HL-60 (cell line): ENCODE measurements around the gene TMEM140.

Experiments
- DNase-seq, 2 experiments: peaks; one replicate each; pipeline ENCODE4 v3.0.0-alpha.2; 2010 to 2020; ENCODE audit warnings: low read depth in 1 of 2, low spot score in 1 of 2
- H3K27ac ChIP-seq: fragments of 250-450 bp; sonication (Bioruptor Pico); replicated peaks from 2 replicates; pipeline ENCODE4 v1.5.1; 2020; ENCODE audit warnings: mild to moderate bottlenecking, moderate library complexity
- H3K27me3 ChIP-seq: fragments of 250-450 bp; sonication (Bioruptor Pico); 2 replicates; pipeline ENCODE4 v1.5.1; 2021; ENCODE audit warnings: mild to moderate bottlenecking, moderate library complexity; ENCODE audit not compliant: insufficient read depth, poor library complexity, severe bottlenecking
- H3K4me3 ChIP-seq: replicated peaks from 2 replicates; pipeline ENCODE4 v1.5.1; 2011; ENCODE audit warnings: mild to moderate bottlenecking, control low read depth, low read length; ENCODE audit not compliant: insufficient read depth
- CTCF ChIP-seq: IDR thresholded peaks from one replicate; pipeline ENCODE4 v1.5.1; 2011; ENCODE audit warnings: low read length, control low read depth, inconsistent platforms; ENCODE audit not compliant: insufficient read depth
- GABPA ChIP-seq: IDR thresholded peaks from 2 replicates; pipeline ENCODE4 v1.6.1; 2012; ENCODE audit warnings: low read depth
- POLR2AphosphoS5 ChIP-seq: IDR thresholded peaks from 2 replicates; pipeline ENCODE4 v1.6.1; 2012; ENCODE audit warnings: low read depth
- REST ChIP-seq: IDR thresholded peaks from 2 replicates; pipeline ENCODE4 v1.6.1; 2012; ENCODE audit warnings: low read depth; ENCODE audit not compliant: insufficient replicate concordance
- SPI1 ChIP-seq: IDR thresholded peaks from 2 replicates; pipeline ENCODE4 v1.6.1; 2012; ENCODE audit warnings: low read depth, mild to moderate bottlenecking, borderline replicate concordance

Gene TMEM140

GRCh38 chr7:135166338-135166990 lies 18.6 kb downstream of the TMEM140 start:
- TF ChIP-seq SPI1, result no peak
- no peak overlapping the region for H3K27ac ChIP-seq
- no peak for DNase-seq

GRCh38 chr7:135167365-135167917 lies 19.6 kb downstream of the TMEM140 start:
- no peak for DNase-seq
- H3K27me3 ChIP-seq, result no peaks in the 10 kb centered on the region
- H3K4me3 ChIP-seq, result no peak overlapping the region
- TF ChIP-seq SPI1 (no peak), POLR2AphosphoS5 (no peak), REST (no peak), CTCF (no peak), GABPA (no peak)
- H3K27ac ChIP-seq, result no peak overlapping the region

More at GRCh38 chr7:135166338-135166990, 18.6 kb downstream of the TMEM140 start:
- Histone ChIP-seq H3K27me3 (no peaks in the 10 kb centered on the region), H3K4me3 (no peak overlapping the region)

GRCh38 chr7:135168001-135168400 lies 20.1 kb downstream of the TMEM140 start:
- H3K27me3 ChIP-seq, result no peaks in the 10 kb centered on the region
- no peak overlapping the region for H3K4me3 ChIP-seq
- H3K27ac ChIP-seq, result no peak overlapping the region
- TF ChIP-seq SPI1, result no peak
- TF ChIP-seq POLR2AphosphoS5, result no peak
- TF ChIP-seq CTCF, result no peak
- TF ChIP-seq REST, result no peak
- no peak for TF ChIP-seq GABPA
- no peak for DNase-seq

- H3K4me3 ChIP-seq, result no peak overlapping the region
- TF ChIP-seq REST (no peak), GABPA (no peak)
- H3K27me3 ChIP-seq, result no peaks in the 10 kb centered on the region
- DNase-seq, result no peak
- peak overlapping the region; percentile 99 for H3K27ac ChIP-seq
Measured at GRCh38 chr7:135168489-135169140, 20.7 kb downstream of the TMEM140 start.
